GM18499 (cell line): Measurements from ENCODE around the gene EFNA4.
"Not testable (repeated sequence)": the region's sequence is repeated elsewhere in the genome, so short reads cannot be mapped to it uniquely, and the experiment has no call there.

Experiments used
- ATAC-seq: cut with Tn5 transposase; IDR thresholded peaks from one replicate; pipeline ENCODE4 v1.9.1; 2021; ENCODE audit warnings: moderate number of reproducible peaks; ENCODE audit not compliant: insufficient read depth, unreplicated experiment

Gene EFNA4

DNA sequence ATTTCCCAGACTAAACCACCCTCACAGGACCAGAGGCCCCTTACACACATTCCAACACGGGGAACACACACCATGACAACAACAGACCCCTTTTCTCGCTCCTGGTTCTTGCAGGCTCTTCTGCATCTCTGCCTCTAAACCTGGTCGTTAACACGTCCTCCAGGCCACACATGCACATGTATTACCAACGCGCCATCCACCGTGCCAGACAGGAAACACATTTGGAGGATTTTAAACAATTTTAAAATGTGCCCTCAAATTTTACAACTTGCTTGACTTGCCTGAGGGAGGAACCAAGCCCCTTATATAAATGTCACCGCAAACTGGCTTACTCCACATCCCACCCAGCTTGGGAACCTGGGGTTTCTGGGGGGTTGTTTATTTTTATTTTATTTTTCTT lies 47.3 kb downstream of the EFNA4 start:
- ATAC-seq: no peak

DNA sequence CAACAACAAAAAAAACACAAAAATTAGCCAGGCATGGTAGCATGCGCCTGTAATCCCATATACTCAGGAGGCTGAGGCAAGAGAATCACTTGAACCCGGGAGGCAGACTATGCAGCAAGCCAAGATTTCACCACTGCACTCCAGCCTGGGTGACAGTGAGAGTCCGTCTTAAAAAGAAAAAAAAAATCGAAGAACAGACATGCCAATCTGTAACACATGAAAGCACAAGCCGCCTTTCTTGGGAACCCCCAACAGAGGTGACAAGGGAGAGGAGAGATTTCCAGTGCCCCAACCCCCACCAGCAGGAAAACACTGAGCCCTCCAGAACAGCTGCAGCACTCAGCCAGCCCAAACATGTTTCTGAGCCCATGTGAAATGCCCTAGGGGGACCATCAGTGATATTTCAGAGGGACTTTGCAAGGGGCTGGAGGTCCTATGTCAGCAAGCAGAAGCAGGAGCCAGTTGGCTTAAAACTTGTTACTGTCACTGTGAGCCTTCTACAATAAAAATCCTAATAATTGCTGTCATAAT lies 50.0 kb downstream of the EFNA4 start:
- no peak for ATAC-seq

DNA sequence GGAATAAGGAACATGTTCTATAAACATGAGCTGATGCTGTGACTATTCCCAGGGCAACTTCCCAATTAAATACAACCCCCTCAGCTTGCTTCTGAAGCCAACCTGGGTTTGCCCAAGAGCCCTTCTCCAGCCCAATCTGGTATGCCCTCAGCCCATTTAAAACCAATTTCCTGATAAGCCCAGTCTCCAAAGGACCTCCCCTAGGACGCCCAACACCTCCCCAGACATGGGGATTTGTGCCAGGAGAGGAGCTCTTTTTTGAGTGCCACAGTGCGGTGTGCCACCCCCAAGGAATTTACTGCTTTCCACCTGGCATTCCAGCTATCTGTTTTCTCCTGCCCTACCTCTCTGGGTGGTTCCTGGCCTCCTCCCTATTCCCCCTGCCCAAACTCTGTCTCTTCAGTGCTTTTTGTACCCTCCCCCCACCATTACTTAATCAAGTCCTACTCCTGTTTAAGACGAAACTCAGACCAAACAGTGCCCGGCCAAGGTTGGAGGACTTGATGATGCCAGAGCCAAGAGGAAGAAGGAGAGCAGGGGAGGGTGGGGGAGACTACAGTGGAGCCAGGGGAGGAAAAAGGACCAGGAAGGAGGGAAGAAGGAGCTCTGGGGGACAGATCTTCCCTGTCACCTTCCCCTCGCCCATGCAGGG lies 52.7 kb downstream of the EFNA4 start:
- no peak for ATAC-seq

DNA sequence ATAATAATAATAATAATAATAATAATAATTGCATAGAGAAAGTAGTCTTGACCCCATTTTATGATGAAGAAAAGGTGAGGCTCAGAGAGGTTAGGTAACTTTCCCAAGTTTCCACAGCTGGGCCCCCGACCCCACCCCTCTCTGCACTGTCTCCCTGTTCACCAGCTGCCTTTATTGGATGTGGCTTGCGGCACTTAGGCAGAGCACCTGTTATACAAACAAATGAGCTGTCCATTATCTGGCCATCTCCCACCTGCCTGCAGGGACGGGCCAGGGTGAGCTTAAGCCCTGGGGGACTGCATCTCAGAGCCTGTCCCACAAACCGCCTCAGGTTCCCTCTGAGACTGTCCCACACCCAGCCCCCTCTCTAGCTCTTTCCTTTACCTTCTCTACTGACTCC lies 54.1 kb downstream of the EFNA4 start:
- ATAC-seq: no peak

DNA sequence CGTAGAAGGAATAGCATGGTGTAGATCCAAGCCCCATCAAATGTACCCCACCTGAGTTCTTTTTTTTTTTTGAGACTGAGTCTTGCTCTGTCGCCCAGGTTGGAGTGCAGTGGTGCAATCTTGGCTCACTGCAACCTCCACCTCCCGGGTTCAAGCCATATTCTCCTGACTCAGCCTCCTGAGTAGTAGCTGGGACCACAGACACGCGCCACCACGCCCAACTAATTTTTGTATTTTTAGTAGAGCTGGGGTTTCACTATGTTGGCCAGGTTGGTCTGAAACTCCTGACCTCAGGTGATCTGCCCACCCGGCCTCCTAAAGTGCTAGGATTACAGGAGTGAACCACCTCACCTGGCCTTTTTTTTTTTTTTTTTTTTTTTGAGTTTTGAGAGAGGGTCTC lies 54.5 kb downstream of the EFNA4 start:
- ATAC-seq: not testable (repeated sequence)
